Astrocyte of the spinal cord (primary cell): ENCODE data around the gene BAZ1B.
A peak's percentile ranks its signal among the peaks of the same experiment; 100 is the strongest.
"Not testable (repeated sequence)": the region's sequence is repeated elsewhere in the genome, so short reads cannot be mapped to it uniquely, and the experiment has no call there.

ENCODE experiments used
- DNase-seq: peaks from one replicate; pipeline ENCODE4 v3.0.0; 2011; ENCODE audit warnings: low read depth, low spot score
- H3K4me3 ChIP-seq: 2 replicates; pipeline ENCODE4 v1.5.1; 2011; ENCODE audit warnings: low read depth, mild to moderate bottlenecking, low read length, moderate library complexity
- in situ Hi-C: cut with HindIII; loops from 2 replicates; pipeline ENCODE4 v1.10.0; 2017; ENCODE audit warnings: low sequenced_read_pairs
- TF ChIP-seq, protein P1 (sequence below): IDR thresholded peaks from 2 replicates; pipeline ENCODE4 v1.5.1; 2012; ENCODE audit warnings: low read depth, mild to moderate bottlenecking, low read length, inconsistent platforms

BAZ1B gene

DNA sequence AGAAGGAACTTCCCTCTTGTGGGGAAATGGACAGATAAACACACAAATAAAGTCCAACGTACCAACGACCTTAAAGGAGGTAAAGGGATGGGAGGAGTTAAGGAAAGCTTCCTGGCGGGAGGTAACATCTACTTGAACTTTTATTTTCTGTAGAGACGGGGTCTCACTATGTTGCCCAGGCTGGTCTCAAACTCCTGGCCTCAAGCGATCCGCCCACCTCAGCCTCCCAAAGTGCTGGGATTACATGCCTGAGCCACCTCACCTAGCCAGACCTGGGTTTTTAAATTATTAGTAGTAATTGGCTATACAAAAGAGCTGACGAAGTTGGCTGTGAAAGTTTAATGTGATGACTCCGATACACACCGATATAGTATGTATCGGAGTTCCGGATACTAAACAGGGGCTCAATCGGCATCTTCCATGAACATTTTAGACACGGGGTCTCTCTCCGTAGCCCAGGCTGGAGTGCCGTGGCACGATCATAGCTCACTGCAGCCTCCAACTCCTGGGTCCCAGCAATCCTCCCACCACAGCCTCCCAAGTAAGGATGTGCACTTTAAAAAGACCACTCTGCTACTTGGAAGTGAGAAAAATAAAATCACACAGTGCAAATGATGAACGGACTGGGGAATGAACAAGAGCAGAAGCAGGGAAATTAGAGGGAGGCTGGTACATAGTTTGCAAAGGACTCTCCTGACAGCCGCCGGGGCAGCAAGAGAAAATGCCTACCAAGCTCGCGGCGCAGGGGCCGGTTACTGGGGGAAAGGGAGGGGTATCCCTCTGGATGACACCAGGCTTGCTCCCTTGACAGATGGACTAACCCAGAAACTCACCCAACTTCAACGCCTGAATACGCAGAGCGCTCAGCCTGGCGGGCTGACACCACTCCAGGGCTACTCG is 34.4 kb upstream of the BAZ1B start:
- H3K4me3 ChIP-seq = peak overlapping the region; percentile 84
- TF ChIP-seq, protein P1, sequence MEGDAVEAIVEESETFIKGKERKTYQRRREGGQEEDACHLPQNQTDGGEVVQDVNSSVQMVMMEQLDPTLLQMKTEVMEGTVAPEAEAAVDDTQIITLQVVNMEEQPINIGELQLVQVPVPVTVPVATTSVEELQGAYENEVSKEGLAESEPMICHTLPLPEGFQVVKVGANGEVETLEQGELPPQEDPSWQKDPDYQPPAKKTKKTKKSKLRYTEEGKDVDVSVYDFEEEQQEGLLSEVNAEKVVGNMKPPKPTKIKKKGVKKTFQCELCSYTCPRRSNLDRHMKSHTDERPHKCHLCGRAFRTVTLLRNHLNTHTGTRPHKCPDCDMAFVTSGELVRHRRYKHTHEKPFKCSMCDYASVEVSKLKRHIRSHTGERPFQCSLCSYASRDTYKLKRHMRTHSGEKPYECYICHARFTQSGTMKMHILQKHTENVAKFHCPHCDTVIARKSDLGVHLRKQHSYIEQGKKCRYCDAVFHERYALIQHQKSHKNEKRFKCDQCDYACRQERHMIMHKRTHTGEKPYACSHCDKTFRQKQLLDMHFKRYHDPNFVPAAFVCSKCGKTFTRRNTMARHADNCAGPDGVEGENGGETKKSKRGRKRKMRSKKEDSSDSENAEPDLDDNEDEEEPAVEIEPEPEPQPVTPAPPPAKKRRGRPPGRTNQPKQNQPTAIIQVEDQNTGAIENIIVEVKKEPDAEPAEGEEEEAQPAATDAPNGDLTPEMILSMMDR = no peak
- in situ Hi-C loops = no loop called here

DNA sequence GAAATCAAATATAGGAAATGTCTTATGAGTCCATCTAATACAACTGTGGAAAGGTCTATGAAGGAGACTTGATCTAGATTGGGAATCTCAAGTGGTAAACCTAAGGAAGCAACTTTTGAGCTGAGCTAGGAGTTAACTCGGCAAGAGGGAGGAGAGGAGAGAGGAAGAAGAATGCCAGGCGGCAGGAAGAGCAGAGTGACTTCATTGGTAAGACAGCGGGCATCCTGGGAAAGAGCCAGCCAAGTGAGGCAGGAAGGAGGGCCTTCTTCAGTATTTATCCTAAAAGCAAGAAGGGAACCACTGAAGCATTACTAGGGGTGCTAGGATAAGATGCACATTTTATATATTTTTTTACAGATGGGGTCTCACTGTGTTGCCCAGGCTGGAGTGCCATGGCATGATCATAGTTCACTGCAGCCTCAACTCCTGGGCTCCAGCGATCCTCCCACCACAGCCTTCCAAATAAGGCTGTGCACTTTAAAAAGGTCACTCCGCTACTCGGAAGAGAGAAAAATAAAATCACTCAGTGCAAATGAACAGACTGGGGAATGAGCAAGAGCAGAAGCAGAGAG is 33.4 kb upstream of the BAZ1B start:
- no peak overlapping the region for H3K4me3 ChIP-seq
- in situ Hi-C loops = no loop called here
- no peak for DNase-seq

More for the DNA sequence above, 34.4 kb upstream of the BAZ1B start:
- no peak for DNase-seq

DNA sequence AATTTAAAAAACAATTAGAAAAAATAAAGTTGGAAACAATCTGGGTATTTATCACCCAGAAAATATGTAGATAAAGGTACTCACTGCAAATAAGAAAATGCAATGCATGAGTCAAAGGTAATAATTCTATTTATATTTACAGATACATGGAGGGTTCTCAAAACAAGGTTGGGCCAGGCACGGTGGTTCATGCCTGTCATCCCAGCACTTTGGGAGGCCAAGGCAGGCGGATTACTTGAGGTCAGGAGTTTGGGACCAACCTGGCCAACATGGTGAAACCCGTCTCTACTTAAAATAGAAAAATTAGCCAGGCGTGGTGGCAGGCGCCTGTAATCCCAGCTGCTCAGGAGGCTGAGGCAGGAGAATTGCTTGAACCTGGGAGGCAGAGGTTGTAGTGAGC is 28.0 kb upstream of the BAZ1B start:
- in situ Hi-C loops, H3K4me3 ChIP-seq, DNase-seq: not testable (repeated sequence)

More for the DNA sequence above, 33.4 kb upstream of the BAZ1B start:
- TF ChIP-seq, protein P1 = no peak

DNA sequence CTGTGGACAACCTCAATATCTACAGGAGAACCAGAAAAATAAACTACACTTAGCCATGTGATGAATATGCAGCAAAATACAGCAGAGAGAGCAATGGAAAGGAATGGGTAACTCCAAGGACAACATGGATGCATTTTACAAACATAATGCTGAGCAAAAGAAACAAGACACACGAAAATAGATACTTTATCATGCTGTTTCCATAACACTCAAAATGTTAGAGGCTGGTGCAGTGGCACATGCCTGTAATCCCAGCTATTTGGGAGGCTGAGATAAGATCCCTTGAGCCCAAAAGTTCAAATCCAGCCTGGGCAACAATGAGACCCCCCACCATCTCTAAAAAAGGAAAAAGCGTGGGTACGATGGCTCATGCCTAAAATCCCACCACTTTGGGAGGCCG is 27.1 kb upstream of the BAZ1B start:
- in situ Hi-C loops = no loop called here

DNA sequence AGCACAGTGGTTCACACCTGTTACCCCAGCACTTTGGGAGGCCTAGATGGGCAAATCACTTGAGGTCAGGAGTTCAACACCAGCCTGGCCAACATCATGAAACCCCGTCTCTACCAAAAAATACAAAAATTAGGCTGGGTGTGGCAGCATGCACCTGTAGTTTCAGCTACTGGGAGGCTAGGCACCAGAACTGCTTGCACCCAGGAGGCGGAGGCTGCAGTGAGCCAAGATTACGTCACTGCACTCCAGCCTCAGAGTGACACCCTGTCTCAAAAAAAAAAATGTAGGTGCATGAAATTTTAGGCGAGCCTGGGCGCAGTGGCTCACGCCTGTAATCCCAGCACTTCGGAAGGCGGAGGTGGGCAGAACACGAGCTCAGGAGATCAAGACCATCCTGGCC is 25.7 kb upstream of the BAZ1B start:
- in situ Hi-C loops = no loop called here
- H3K4me3 ChIP-seq = no peak overlapping the region
- TF ChIP-seq, protein P1 = no peak
- DNase-seq = no peak

More for the DNA sequence above, 27.1 kb upstream of the BAZ1B start:
- DNase-seq = no peak
- TF ChIP-seq, protein P1 = no peak
- no peak overlapping the region for H3K4me3 ChIP-seq

DNA sequence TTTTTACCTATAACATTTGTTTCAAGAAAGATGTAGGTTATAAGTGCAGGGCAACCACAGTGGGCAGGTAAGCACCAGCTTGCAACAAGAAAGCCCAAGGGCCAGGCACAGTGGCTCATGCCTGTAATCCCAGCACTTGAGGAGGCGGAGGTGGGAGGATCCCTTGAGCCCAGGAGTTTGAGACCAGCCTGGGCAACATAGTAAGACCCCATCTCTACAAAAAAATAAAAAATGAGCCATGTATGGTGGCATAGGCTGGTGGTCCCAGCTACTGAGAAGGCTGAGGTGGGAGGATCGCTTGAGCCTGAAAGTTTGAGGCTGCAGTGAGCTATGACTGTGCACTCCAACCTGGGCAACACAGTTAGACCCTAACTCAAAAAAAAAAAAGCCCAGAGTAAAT is 22.6 kb upstream of the BAZ1B start:
- DNase-seq = no peak
- in situ Hi-C loops = no loop called here
- no peak overlapping the region for H3K4me3 ChIP-seq
- TF ChIP-seq, protein P1 = no peak

DNA sequence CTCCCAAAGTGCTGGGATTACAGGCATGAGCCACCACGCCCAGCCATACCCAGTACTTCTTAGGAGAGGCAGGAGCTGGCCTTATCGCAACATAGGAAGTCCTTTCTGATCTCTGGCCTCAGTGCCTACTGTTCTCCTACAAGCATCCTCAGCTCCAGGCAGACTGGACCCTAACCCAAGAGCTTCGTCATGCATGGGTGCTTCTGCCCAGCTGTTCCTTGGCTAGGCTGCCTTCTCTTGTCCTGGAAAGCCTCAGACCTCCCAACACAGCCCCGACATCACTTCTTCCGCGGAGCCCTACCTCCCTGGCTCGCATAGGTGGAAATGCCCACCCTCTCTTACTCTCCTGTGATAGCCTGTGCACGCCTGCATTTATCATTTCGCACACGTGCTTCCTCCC is 19.6 kb upstream of the BAZ1B start:
- H3K4me3 ChIP-seq = no peak overlapping the region
- TF ChIP-seq, protein P1 = no peak
- no peak for DNase-seq
- in situ Hi-C loops = no loop called here
